ENCODE results near the gene TMEM14C.

DNA sequence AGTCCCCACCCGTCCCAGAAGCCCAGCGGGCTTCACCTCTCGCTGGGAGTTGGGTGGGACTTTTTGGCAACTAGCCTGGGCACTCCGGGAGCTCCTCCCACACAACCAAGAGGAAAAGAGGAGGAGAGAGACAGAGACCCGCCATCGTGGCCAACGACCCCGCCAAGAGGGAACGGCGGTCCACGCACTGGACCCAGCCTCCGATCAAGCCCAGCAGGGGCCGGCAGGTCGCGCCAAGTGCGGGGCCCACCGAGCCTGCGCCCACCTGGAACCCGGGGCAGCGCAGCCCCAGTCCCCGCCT is 3.0 kb upstream of the TMEM14C start:
- TF ChIP-seq, protein P1, sequence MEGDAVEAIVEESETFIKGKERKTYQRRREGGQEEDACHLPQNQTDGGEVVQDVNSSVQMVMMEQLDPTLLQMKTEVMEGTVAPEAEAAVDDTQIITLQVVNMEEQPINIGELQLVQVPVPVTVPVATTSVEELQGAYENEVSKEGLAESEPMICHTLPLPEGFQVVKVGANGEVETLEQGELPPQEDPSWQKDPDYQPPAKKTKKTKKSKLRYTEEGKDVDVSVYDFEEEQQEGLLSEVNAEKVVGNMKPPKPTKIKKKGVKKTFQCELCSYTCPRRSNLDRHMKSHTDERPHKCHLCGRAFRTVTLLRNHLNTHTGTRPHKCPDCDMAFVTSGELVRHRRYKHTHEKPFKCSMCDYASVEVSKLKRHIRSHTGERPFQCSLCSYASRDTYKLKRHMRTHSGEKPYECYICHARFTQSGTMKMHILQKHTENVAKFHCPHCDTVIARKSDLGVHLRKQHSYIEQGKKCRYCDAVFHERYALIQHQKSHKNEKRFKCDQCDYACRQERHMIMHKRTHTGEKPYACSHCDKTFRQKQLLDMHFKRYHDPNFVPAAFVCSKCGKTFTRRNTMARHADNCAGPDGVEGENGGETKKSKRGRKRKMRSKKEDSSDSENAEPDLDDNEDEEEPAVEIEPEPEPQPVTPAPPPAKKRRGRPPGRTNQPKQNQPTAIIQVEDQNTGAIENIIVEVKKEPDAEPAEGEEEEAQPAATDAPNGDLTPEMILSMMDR (conservative IDR thresholded peaks at IDR 0.05; ENCODE audit: low read length) = no peak
- no peak for TF ChIP-seq EZH2phosphoT487 (IDR thresholded peaks at IDR 0.05; ENCODE audit: borderline replicate concordance)

All from Loucy (cell line).